GM12878 (cell line): ENCODE data around the gene ZNF366. TPM values are rescaled to one million over a fixed set of nuclear protein-coding genes. Genes with fewer than 3 reads are reported as not detected.

Experiments
- ATAC-seq: fragments of 200-7000 bp; cut with Tn5 transposase; 3 replicates; pipeline ENCODE4 v1.9.1; 2020; ENCODE audit warnings: mild to moderate bottlenecking, moderate library complexity
- BruUV-seq: library from RNA; stranded (reverse); fragments of 400-500 nt; replicated peaks from 2 replicates; lab custom pipeline; 2021; lab: Mats Ljungman, UMichigan
- CTCF ChIA-PET: fragments of 300-600 bp; sonication (Branson Sonifier 250); formaldehyde crosslinking; extraction: SDS; loops from one replicate; lab custom pipeline; 2021; ENCODE audit warnings: inconsistent platforms; lab: Yijun Ruan, JAX
- POLR2A ChIA-PET: fragments of 350-600 bp; formaldehyde crosslinking; extraction: SDS; loops from one replicate; lab custom pipeline; 2021; ENCODE audit warnings: inconsistent platforms; lab: Charles Lee
- RAD21 ChIA-PET: fragments of 300-600 bp; sonication (Branson Sonifier 250); formaldehyde crosslinking; loops from one replicate; lab custom pipeline; 2023; ENCODE audit warnings: antibody characterized with exemption; ENCODE audit not compliant: unreplicated experiment; lab: Charles Lee
- SMC1A ChIA-PET: fragments of 300-600 bp; sonication (Branson Sonifier 250); formaldehyde crosslinking; loops from one replicate; lab custom pipeline; 2023; ENCODE audit not compliant: unreplicated experiment, uncharacterized antibody; lab: Charles Lee
- DNase-seq: peaks from one replicate; pipeline ENCODE4 v3.0.0-alpha.2; 2011; ENCODE audit warnings: low read depth, low spot score
- FAIRE-seq: peaks from 3 replicates; lab custom pipeline; 2011; peaks lifted over from hg19 to GRCh38; lab: Jason Lieb, UNC
- H2AFZ ChIP-seq: 2 replicates; pipeline ENCODE4 v1.6.0; 2011; ENCODE audit warnings: low read depth, low read length, control low read depth; ENCODE audit not compliant: control insufficient read depth
- H3K27ac ChIP-seq: 2 replicates; pipeline ENCODE4 v1.5.1; 2011; ENCODE audit warnings: control low read depth; ENCODE audit not compliant: control insufficient read depth, insufficient read depth
- H3K27me3 ChIP-seq, 2 experiments: replicated peaks in 1 of 2; 2 replicates each; pipeline versions ENCODE4 v1.6.0 to v1.6.1; 2011; ENCODE audit warnings: low read length in 1 of 2; ENCODE audit not compliant: control insufficient read depth in 2 of 2, insufficient read depth in 2 of 2
- H3K36me3 ChIP-seq, 2 experiments: 2 replicates each; pipeline ENCODE4 v1.5.1; 2011; ENCODE audit warnings: low read length in 1 of 2; ENCODE audit not compliant: control insufficient read depth in 2 of 2, insufficient read depth in 2 of 2
- H3K4me1 ChIP-seq: 2 replicates; pipeline ENCODE4 v1.6.1; 2011; ENCODE audit warnings: mild to moderate bottlenecking, low read length, moderate library complexity, mixed read lengths; ENCODE audit not compliant: control insufficient read depth, insufficient read depth
- H3K4me2 ChIP-seq: 2 replicates; pipeline ENCODE4 v1.6.0; 2011; ENCODE audit warnings: control low read depth; ENCODE audit not compliant: control insufficient read depth, insufficient read depth
- H3K4me3 ChIP-seq: fragments of 200-600 bp; sonication (generic); 2 replicates; pipeline ENCODE4 v1.5.1; 2016
- H3K79me2 ChIP-seq: 2 replicates; pipeline ENCODE4 v1.6.0; 2011; ENCODE audit warnings: low read length; ENCODE audit not compliant: control insufficient read depth, insufficient read depth
- H3K9ac ChIP-seq: 2 replicates; pipeline ENCODE4 v1.8.0; 2011; ENCODE audit warnings: low read length, control low read depth, mixed read lengths; ENCODE audit not compliant: control insufficient read depth, insufficient read depth
- H3K9me3 ChIP-seq: replicated peaks from 3 replicates; pipeline ENCODE4 v1.5.1; 2011; ENCODE audit warnings: mild to moderate bottlenecking, low read length; ENCODE audit not compliant: control insufficient read depth, insufficient read depth
- H4K20me1 ChIP-seq: 2 replicates; pipeline ENCODE4 v1.6.0; 2011; ENCODE audit not compliant: control insufficient read depth, insufficient read depth
- CHD1 ChIP-seq: IDR thresholded peaks from 2 replicates; pipeline ENCODE4 v1.6.1; 2012; ENCODE audit warnings: low read depth, low read length, improper control_type of control experiment
- CHD4 ChIP-seq: fragments of 200-600 bp; sonication (generic); IDR thresholded peaks from 2 replicates; pipeline ENCODE4 v1.6.1; 2016; ENCODE audit warnings: mild to moderate bottlenecking
- IKZF1 ChIP-seq: fragments of 450-650 bp; conservative IDR thresholded peaks from 2 replicates; pipeline ENCODE4 v1.6.1; 2017; ENCODE audit warnings: antibody characterized with exemption, mild to moderate bottlenecking
- MTA2 ChIP-seq: fragments of 450-650 bp; IDR thresholded peaks from 2 replicates; pipeline ENCODE4 v1.6.1; 2016; ENCODE audit warnings: low read depth, mild to moderate bottlenecking, moderate library complexity
- MYC ChIP-seq: IDR thresholded peaks from 2 replicates; pipeline ENCODE4 v1.6.1; 2011; ENCODE audit warnings: mild to moderate bottlenecking, low read length, moderate library complexity, inconsistent platforms; ENCODE audit not compliant: insufficient read depth, insufficient replicate concordance, insufficient read length, severe bottlenecking
- POLR2A ChIP-seq: IDR thresholded peaks from 2 replicates; pipeline ENCODE4 v1.6.1; 2011; ENCODE audit warnings: low read depth, mild to moderate bottlenecking, low read length
- SUZ12 ChIP-seq: fragments of 200-600 bp; sonication (generic); IDR thresholded peaks from one replicate; pipeline ENCODE4 v1.6.1; 2018; ENCODE audit warnings: antibody characterized with exemption, mild to moderate bottlenecking; ENCODE audit not compliant: unreplicated experiment
- YY1 ChIP-seq: IDR thresholded peaks from 2 replicates; pipeline ENCODE4 v1.6.1; 2011; ENCODE audit warnings: low read depth, mild to moderate bottlenecking, low read length
- WGBS: methylation state at CpG from one replicate; pipeline ENCODE4 v1.1.6; 2016; ENCODE audit warnings: low lambda C conversion rate; ENCODE audit not compliant: insufficient replicate concordance, insufficient coverage; ENCODE audit errors: missing lambda C conversion rate; 5-methylcytosine and 5-hydroxymethylcytosine counted together
- in situ Hi-C: fragments of 300-500 bp; cut with MboI; formaldehyde crosslinking; loops from 9 replicates; pipeline ENCODE4 v1.14.3; 2018; ENCODE audit warnings: mixed read lengths
- intact Hi-C: fragments of 100-400 bp; cut with micrococcal nuclease; formaldehyde crosslinking; loops from one replicate; pipeline ENCODE4 v1.14.2; 2022; ENCODE audit not compliant: unreplicated experiment
- polyA plus RNA-seq, 11 experiments: library from polyadenylated mRNA; depleted of rRNA in 4 of 11; unstranded in 6 of 11; stranded (reverse) in 5 of 11; fragments of >200 nt; fragmentation: Nextera tagmentation in 4 of 11; fragmentation: Illumina TruSeq in 1 of 11; extraction: Ambion mirVana in 4 of 11; extraction: Trizol in 1 of 11; gene quantifications; 1 replicate in 1 of 11; 2 replicates in 10 of 11; pipeline versions ENCODE4 v1.2.1 to v1.2.3, GENCODE V29; 2011 to 2016; ENCODE audit warnings: inconsistent platforms in 2 of 11, missing spikeins in 2 of 11, low read depth in 1 of 11
- total RNA-seq, 4 experiments: library from RNA; depleted of rRNA in 3 of 4; stranded (reverse); fragments of >200 nt in 3 of 4; fragmentation: Illumina TruSeq in 1 of 4; extraction: Trizol in 1 of 4; gene quantifications; 2 replicates each; pipeline versions ENCODE4 v1.2.1 to v1.2.3, GENCODE V29; 2013 to 2021
- TF ChIP-seq, protein P1 (sequence below): IDR thresholded peaks from 2 replicates; pipeline ENCODE4 v1.6.1; 2011; ENCODE audit warnings: borderline replicate concordance, low read depth, mild to moderate bottlenecking, moderate library complexity, mixed read lengths, low read length; ENCODE audit not compliant: insufficient read depth; ENCODE audit errors: extremely low read length
- TF ChIP-seq, protein P2 (sequence below): IDR thresholded peaks from 2 replicates; pipeline ENCODE4 v1.6.1; 2012; ENCODE audit warnings: improper control_type of control experiment, low read depth, low read length; ENCODE audit not compliant: insufficient replicate concordance

The ZNF366 gene
- total and polyA plus RNA-seq, 10 of the 15 experiments (the other 5 are each of a cell fraction or from before 2014, with no cell fraction given), result 0.01 to 0.18 (median 0.04) TPM; not detected in 6

- Histone ChIP-seq H2AFZ (peak overlapping the region; percentile 43; the same call in 1 of the 2 replicates), H3K9ac (peak overlapping the region; percentile 35; the same call in 1 of the 2 replicates), H3K27ac (peak overlapping the region; percentile 60), H3K4me1 (peaks cover 45% of the 10 kb centered on the region), H3K27me3 (no peaks in the 10 kb centered on the region), H3K4me3 (no peak overlapping the region), H3K79me2 (no peaks in the 10 kb centered on the region), H3K9me3 (no peaks in the 10 kb centered on the region), H3K4me2 (peak overlapping the region; percentile 67), H3K36me3 (no peaks in the 10 kb centered on the region), H4K20me1 (no peaks in the 10 kb centered on the region)
- intact Hi-C loops (loop anchor here (5.0 kb wide), 1 partner anchor 41 kb away; no protein-coding TSS in a partner anchor), in situ Hi-C loops (no loop called here)
- BruUV-seq, result no TSS peak
- ChIA-PET POLR2A (interaction anchor here (0.8 to 1.3 kb wide), 6 partner anchors 12 to 331 kb away, joined by 3 to 9 read pairs (median 4); no protein-coding TSS in a partner anchor), SMC1A (interaction anchor here (0.9 to 7.2 kb wide), 13 partner anchors 10 to 142 kb away, joined by 3 to 55 read pairs (median 4); no protein-coding TSS in a partner anchor), CTCF (interaction anchor here (0.6 to 3.0 kb wide), 7 partner anchors 16 to 512 kb away, joined by 3 to 13 read pairs (median 3); no protein-coding TSS in a partner anchor), RAD21 (interaction anchor here (1.0 to 1.7 kb wide), 10 partner anchors 14 to 141 kb away, joined by 3 to 27 read pairs (median 4); no protein-coding TSS in a partner anchor)
- no peak for ATAC-seq
- TF ChIP-seq MTA2, result no peak
- TF ChIP-seq IKZF1, result 0 out of 2 replicates have a peak, but pooled peaks have one; percentile 3
- no peak for FAIRE-seq
- 38% methylated on average over 5 of the region's 5 CpGs for WGBS
- DNase-seq, result no peak
Measured at GRCh38 chr5:72507907-72508238, 663 bp upstream of the ZNF366 start.

DNA sequence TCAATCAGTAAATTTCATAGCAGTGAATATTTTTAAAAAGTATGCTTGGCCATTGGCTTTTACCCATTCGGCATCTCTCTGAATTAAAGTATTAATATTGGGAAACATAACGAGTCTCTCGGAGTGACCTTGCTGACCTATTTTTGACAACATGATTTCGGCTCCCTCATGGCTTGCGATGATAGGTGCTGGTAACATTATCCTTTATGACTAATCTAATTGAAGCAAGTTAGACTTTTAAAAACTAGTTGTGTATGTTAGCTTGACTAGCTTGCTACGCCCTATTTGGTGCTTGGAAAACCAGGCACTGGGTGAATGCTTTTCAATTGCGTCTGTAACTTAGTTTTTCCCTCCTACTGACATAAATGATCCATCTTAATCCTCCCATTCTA is 1.1 kb downstream of the ZNF366 start:
- H3K4me3 ChIP-seq, result no peak overlapping the region
- SMC1A ChIA-PET, result interaction anchor here (0.7 to 7.2 kb wide), 17 partner anchors 9 to 140 kb away, joined by 3 to 55 read pairs (median 4); no protein-coding TSS in a partner anchor
- CTCF ChIA-PET, result interaction anchor here (0.7 to 2.3 kb wide), 6 partner anchors 14 to 104 kb away, joined by 3 to 7 read pairs (median 4); no protein-coding TSS in a partner anchor
- intact Hi-C loops (loop anchor here (5.0 kb wide), 1 partner anchor 39 kb away; no protein-coding TSS in a partner anchor), in situ Hi-C loops (no loop called here)
- no peak for FAIRE-seq
- no peaks in the 10 kb centered on the region for H3K27me3 ChIP-seq
- no peaks in the 10 kb centered on the region for H4K20me1 ChIP-seq
- no TSS peak for BruUV-seq
- 94% methylated on average over 7 of the region's 7 CpGs for WGBS
- no peak for DNase-seq
- no peak overlapping the region for H3K9ac ChIP-seq
- H3K36me3 ChIP-seq, result no peaks in the 10 kb centered on the region
- ATAC-seq, result no peak
- H3K79me2 ChIP-seq, result no peaks in the 10 kb centered on the region
- POLR2A ChIA-PET, result no interaction called here
- H3K4me1 ChIP-seq, result peaks cover 37% of the 10 kb centered on the region
- H3K9me3 ChIP-seq, result no peaks in the 10 kb centered on the region
- no peak overlapping the region for H3K4me2 ChIP-seq
- H3K27ac ChIP-seq, result no peak overlapping the region
- RAD21 ChIA-PET, result interaction anchor here (1.2 to 1.4 kb wide), 3 partner anchors 19 to 54 kb away, joined by 3 to 4 read pairs (median 3); no protein-coding TSS in a partner anchor
- no peak overlapping the region for H2AFZ ChIP-seq
- no peak for TF ChIP-seq CHD1
- TF ChIP-seq, protein P1, sequence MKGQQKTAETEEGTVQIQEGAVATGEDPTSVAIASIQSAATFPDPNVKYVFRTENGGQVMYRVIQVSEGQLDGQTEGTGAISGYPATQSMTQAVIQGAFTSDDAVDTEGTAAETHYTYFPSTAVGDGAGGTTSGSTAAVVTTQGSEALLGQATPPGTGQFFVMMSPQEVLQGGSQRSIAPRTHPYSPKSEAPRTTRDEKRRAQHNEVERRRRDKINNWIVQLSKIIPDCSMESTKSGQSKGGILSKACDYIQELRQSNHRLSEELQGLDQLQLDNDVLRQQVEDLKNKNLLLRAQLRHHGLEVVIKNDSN, result no peak
- TF ChIP-seq YY1, result no peak
- no peak for TF ChIP-seq MYC
- TF ChIP-seq, protein P2, sequence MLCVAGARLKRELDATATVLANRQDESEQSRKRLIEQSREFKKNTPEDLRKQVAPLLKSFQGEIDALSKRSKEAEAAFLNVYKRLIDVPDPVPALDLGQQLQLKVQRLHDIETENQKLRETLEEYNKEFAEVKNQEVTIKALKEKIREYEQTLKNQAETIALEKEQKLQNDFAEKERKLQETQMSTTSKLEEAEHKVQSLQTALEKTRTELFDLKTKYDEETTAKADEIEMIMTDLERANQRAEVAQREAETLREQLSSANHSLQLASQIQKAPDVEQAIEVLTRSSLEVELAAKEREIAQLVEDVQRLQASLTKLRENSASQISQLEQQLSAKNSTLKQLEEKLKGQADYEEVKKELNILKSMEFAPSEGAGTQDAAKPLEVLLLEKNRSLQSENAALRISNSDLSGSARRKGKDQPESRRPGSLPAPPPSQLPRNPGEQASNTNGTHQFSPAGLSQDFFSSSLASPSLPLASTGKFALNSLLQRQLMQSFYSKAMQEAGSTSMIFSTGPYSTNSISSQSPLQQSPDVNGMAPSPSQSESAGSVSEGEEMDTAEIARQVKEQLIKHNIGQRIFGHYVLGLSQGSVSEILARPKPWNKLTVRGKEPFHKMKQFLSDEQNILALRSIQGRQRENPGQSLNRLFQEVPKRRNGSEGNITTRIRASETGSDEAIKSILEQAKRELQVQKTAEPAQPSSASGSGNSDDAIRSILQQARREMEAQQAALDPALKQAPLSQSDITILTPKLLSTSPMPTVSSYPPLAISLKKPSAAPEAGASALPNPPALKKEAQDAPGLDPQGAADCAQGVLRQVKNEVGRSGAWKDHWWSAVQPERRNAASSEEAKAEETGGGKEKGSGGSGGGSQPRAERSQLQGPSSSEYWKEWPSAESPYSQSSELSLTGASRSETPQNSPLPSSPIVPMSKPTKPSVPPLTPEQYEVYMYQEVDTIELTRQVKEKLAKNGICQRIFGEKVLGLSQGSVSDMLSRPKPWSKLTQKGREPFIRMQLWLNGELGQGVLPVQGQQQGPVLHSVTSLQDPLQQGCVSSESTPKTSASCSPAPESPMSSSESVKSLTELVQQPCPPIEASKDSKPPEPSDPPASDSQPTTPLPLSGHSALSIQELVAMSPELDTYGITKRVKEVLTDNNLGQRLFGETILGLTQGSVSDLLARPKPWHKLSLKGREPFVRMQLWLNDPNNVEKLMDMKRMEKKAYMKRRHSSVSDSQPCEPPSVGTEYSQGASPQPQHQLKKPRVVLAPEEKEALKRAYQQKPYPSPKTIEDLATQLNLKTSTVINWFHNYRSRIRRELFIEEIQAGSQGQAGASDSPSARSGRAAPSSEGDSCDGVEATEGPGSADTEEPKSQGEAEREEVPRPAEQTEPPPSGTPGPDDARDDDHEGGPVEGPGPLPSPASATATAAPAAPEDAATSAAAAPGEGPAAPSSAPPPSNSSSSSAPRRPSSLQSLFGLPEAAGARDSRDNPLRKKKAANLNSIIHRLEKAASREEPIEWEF, result no peak
- TF ChIP-seq CHD4, result no peak
- no peak for TF ChIP-seq POLR2A
- no peak for TF ChIP-seq SUZ12
